Liver (tissue), 9 donors: ENCODE measurements around the gene SURF2. TPM values are rescaled to one million over a fixed set of nuclear protein-coding genes. Genes with fewer than 3 reads are reported as not detected.
"Not testable (repeated sequence)": the region's sequence is repeated elsewhere in the genome, so short reads cannot be mapped to it uniquely, and the experiment has no call there.

ENCODE experiments used
- DNase-seq: peaks from one replicate; pipeline ENCODE4 v3.0.0-alpha.2; 2017; ENCODE audit warnings: low spot score
- H3K27ac ChIP-seq, 2 donors: one replicate each; pipeline ENCODE4 v1.7.0; 2013; ENCODE audit warnings: inconsistent platforms in 2 of 2, low read length in 2 of 2, control low read depth in 1 of 2, low read depth in 1 of 2, mild to moderate bottlenecking in 1 of 2
- H3K27me3 ChIP-seq, 4 donors: one replicate each; pipeline versions ENCODE4 v1.6.1 to v1.7.0; 2013; ENCODE audit warnings: low read length in 3 of 4, inconsistent platforms in 1 of 4, mild to moderate bottlenecking in 1 of 4, moderate library complexity in 1 of 4; ENCODE audit not compliant: control insufficient read depth in 4 of 4, insufficient read depth in 4 of 4
- H3K36me3 ChIP-seq, 4 donors: one replicate each; pipeline versions ENCODE4 v1.6.1 to v1.7.0; 2013; ENCODE audit warnings: low read length in 3 of 4, mild to moderate bottlenecking in 3 of 4, low read depth in 1 of 4, moderate library complexity in 1 of 4; ENCODE audit not compliant: control insufficient read depth in 4 of 4, insufficient read depth in 3 of 4
- H3K4me1 ChIP-seq, 4 donors: one replicate each; pipeline versions ENCODE4 v1.6.1 to v1.7.0; 2013; ENCODE audit warnings: low read length in 3 of 4, mild to moderate bottlenecking in 3 of 4, moderate library complexity in 1 of 4; ENCODE audit not compliant: control insufficient read depth in 4 of 4, insufficient read depth in 4 of 4
- H3K4me3 ChIP-seq, 3 donors: one replicate each; pipeline versions ENCODE4 v1.6.1 to v1.7.0; 2013; ENCODE audit warnings: low read length in 3 of 3, control low read depth in 1 of 3, low read depth in 1 of 3, mild to moderate bottlenecking in 1 of 3
- H3K9ac ChIP-seq, 2 donors: one replicate each; pipeline ENCODE4 v1.7.0; 2013; ENCODE audit warnings: low read length in 2 of 2, mild to moderate bottlenecking in 2 of 2, moderate library complexity in 2 of 2, control low read depth in 1 of 2, low read depth in 1 of 2
- H3K9me3 ChIP-seq, 4 donors: one replicate each; pipeline versions ENCODE4 v1.6.1 to v1.7.0; 2013; ENCODE audit warnings: low read length in 3 of 4; ENCODE audit not compliant: control insufficient read depth in 4 of 4
- ATF3 ChIP-seq: IDR thresholded peaks from 2 replicates; pipeline ENCODE4 v1.6.1; 2016; ENCODE audit warnings: antibody characterized with exemption
- CTCF ChIP-seq: fragments of 150-350 bp; IDR thresholded peaks from 2 replicates; pipeline ENCODE4 v1.5.1; 2017; ENCODE audit warnings: improper control_type of control experiment, low read depth, low read length; ENCODE audit not compliant: missing input control
- EGR1 ChIP-seq, 2 donors: IDR thresholded peaks; 2 replicates each; pipeline ENCODE4 v1.6.1; 2016 to 2018; ENCODE audit warnings: antibody characterized with exemption in 2 of 2, low read depth in 2 of 2
- FOXA1 ChIP-seq: IDR thresholded peaks from 2 replicates; pipeline ENCODE4 v1.6.1; 2016; ENCODE audit warnings: antibody characterized with exemption
- FOXA2 ChIP-seq: IDR thresholded peaks from 2 replicates; pipeline ENCODE4 v1.6.1; 2016; ENCODE audit warnings: antibody characterized with exemption
- GABPA ChIP-seq, 2 donors: IDR thresholded peaks in 1 of 2; conservative IDR thresholded peaks in 1 of 2; 2 replicates each; pipeline ENCODE4 v1.6.1; 2016; ENCODE audit warnings: antibody characterized with exemption in 2 of 2, mild to moderate bottlenecking in 1 of 2, moderate library complexity in 1 of 2
- HNF4G ChIP-seq: IDR thresholded peaks from 2 replicates; pipeline ENCODE4 v1.6.1; 2016; ENCODE audit warnings: antibody characterized with exemption
- JUND ChIP-seq, 2 donors: IDR thresholded peaks; 2 replicates each; pipeline ENCODE4 v1.6.1; 2016; ENCODE audit warnings: antibody characterized with exemption in 2 of 2
- MAX ChIP-seq: IDR thresholded peaks from 2 replicates; pipeline ENCODE4 v1.6.1; 2016; ENCODE audit warnings: antibody characterized with exemption
- NR2F2 ChIP-seq: IDR thresholded peaks from 2 replicates; pipeline ENCODE4 v1.6.1; 2016; ENCODE audit warnings: antibody characterized with exemption
- RAD21 ChIP-seq, 2 donors: IDR thresholded peaks; 2 replicates each; pipeline ENCODE4 v1.6.1; 2016; ENCODE audit warnings: antibody characterized with exemption in 2 of 2, mild to moderate bottlenecking in 2 of 2
- REST ChIP-seq: IDR thresholded peaks from 2 replicates; pipeline ENCODE4 v1.6.1; 2016; ENCODE audit warnings: antibody characterized with exemption, mild to moderate bottlenecking
- RXRA ChIP-seq, 2 donors: IDR thresholded peaks; 2 replicates each; pipeline ENCODE4 v1.6.1; 2017 to 2018; ENCODE audit warnings: antibody characterized with exemption in 2 of 2, mild to moderate bottlenecking in 1 of 2
- SP1 ChIP-seq: IDR thresholded peaks from 2 replicates; pipeline ENCODE4 v1.6.1; 2018; ENCODE audit warnings: antibody characterized with exemption, mild to moderate bottlenecking
- TAF1 ChIP-seq: conservative IDR thresholded peaks from 2 replicates; pipeline ENCODE4 v1.6.1; 2016; ENCODE audit warnings: antibody characterized with exemption, mild to moderate bottlenecking
- YY1 ChIP-seq: IDR thresholded peaks from 2 replicates; pipeline ENCODE4 v1.6.1; 2016; ENCODE audit warnings: antibody characterized with exemption, mild to moderate bottlenecking
- ZBTB33 ChIP-seq: IDR thresholded peaks from 2 replicates; pipeline ENCODE4 v1.6.1; 2016; ENCODE audit warnings: antibody characterized with exemption
- WGBS: extraction: QIAGEN DNeasy Blood & Tissue Kit; methylation state at CpG from one replicate; pipeline ENCODE4 v1.1.7; 2013; 5-methylcytosine and 5-hydroxymethylcytosine counted together
- polyA plus RNA-seq, 2 donors: library from polyadenylated mRNA; stranded (reverse) in 1 of 2; unstranded in 1 of 2; fragments of 200-250 nt in 1 of 2; fragments of >200 nt in 1 of 2; fragmentation: Nextera tagmentation in 1 of 2; extraction: Ambion mirVana in 1 of 2; gene quantifications; one replicate each; pipeline versions ENCODE4 v1.2.1 to v1.2.3, GENCODE V29; 2013 to 2015
- total RNA-seq, 2 donors: library from RNA; depleted of rRNA; stranded (reverse); fragments of >200 nt; gene quantifications; one replicate each; pipeline ENCODE4 v1.2.3, GENCODE V29; 2014
- donor health status: healthy.
- donor health status: healthy.
- donor health status: healthy.
- donor health status: healthy.
- donor health status: healthy.

SURF2 gene
- total and polyA plus RNA-seq, 4 donors: 6.0 to 15.8 (median 13.7) TPM

GRCh38 chr9:133323211-133323610 lies 33.1 kb upstream of the SURF2 start:
- Histone ChIP-seq H3K27ac (no peak overlapping the region), H3K4me3 (no peak overlapping the region), H3K9me3 (no peaks in the 10 kb centered on the region), H3K27me3 (no peaks in the 10 kb centered on the region), H3K9ac (no peak overlapping the region), H3K4me1 (no peaks in the 10 kb centered on the region), H3K36me3 (no peaks in the 10 kb centered on the region)
- 91% methylated on average over 10 of the region's 10 CpGs for WGBS
- TF ChIP-seq GABPA (IDR thresholded peaks at IDR 0.05 in 1 of 2, conservative IDR thresholded peaks at IDR 0.05 in 1 of 2): no peak
- no peak for TF ChIP-seq FOXA2
- no peak for TF ChIP-seq EGR1 (IDR thresholded peaks at IDR 0.05; ENCODE audit: low read depth in 2 of 2)
- TF ChIP-seq HNF4G: no peak
- TF ChIP-seq FOXA1: no peak
- TF ChIP-seq JUND (IDR thresholded peaks at IDR 0.05): no peak
- TF ChIP-seq RAD21 (IDR thresholded peaks at IDR 0.05): no peak
- no peak for TF ChIP-seq MAX
- no peak for TF ChIP-seq RXRA (IDR thresholded peaks at IDR 0.05)
- TF ChIP-seq REST: no peak
- TF ChIP-seq ZBTB33: no peak
- no peak for TF ChIP-seq CTCF
- no peak for TF ChIP-seq ATF3
- no peak for DNase-seq

- 84% methylated on average over 13 of the region's 13 CpGs for WGBS
- Histone ChIP-seq H3K9ac (no peak overlapping the region), H3K36me3 (no peaks in the 10 kb centered on the region), H3K9me3 (no peaks in the 10 kb centered on the region), H3K4me3 (no peak overlapping the region), H3K27me3 (no peaks in the 10 kb centered on the region), H3K27ac (no peak overlapping the region), H3K4me1 (no peaks in the 10 kb centered on the region)
- TF ChIP-seq HNF4G (no peak), NR2F2 (no peak), ATF3 (no peak), YY1 (no peak), RXRA (IDR thresholded peaks at IDR 0.05) (no peak), TAF1 (no peak), SP1 (no peak), CTCF (no peak)
- DNase-seq: no peak
These were observed 32.2 kb upstream of the SURF2 start for GRCh38 chr9:133323991-133324703.

- WGBS: 93% methylated on average over 6 of the region's 6 CpGs
- H3K36me3 ChIP-seq: peaks cover 10 to 16% (median 14%) of the 10 kb centered on the region in 4 donors
- not testable (repeated sequence) for H3K9me3 ChIP-seq, H3K4me1 ChIP-seq, H3K27ac ChIP-seq, DNase-seq, H3K9ac ChIP-seq, H3K4me3 ChIP-seq, H3K27me3 ChIP-seq
These were observed 29.3 kb upstream of the SURF2 start for GRCh38 chr9:133327021-133327420.
